NCI-H446 (cell line): Measurements from ENCODE around the gene GUCY2C.

Source experiments
- DNase-seq, 2 experiments: peaks; one replicate each; lab custom pipeline; 2025; lab: John Stamatoyannopoulos, UW

GUCY2C gene

DNA sequence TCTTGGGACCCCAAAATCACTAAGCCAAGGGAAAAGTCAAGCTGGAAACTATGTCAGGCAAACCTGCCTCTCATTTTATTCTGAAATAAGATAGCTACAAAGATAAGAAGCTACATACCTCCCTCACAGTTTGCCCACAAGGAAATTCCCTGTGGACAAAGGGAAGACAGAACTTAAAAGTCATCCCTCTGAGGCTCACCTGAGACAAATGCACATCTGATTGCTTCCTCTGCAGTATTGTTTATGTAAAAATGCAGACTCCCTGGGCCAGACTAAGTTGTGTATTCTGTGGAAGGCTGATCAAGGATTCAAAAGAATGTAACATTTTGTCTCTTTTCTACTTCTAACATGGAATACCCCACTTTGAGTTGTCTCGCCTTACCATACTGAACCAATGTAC, 126.2 kb downstream of the GUCY2C start:
- no peak for DNase-seq

DNA sequence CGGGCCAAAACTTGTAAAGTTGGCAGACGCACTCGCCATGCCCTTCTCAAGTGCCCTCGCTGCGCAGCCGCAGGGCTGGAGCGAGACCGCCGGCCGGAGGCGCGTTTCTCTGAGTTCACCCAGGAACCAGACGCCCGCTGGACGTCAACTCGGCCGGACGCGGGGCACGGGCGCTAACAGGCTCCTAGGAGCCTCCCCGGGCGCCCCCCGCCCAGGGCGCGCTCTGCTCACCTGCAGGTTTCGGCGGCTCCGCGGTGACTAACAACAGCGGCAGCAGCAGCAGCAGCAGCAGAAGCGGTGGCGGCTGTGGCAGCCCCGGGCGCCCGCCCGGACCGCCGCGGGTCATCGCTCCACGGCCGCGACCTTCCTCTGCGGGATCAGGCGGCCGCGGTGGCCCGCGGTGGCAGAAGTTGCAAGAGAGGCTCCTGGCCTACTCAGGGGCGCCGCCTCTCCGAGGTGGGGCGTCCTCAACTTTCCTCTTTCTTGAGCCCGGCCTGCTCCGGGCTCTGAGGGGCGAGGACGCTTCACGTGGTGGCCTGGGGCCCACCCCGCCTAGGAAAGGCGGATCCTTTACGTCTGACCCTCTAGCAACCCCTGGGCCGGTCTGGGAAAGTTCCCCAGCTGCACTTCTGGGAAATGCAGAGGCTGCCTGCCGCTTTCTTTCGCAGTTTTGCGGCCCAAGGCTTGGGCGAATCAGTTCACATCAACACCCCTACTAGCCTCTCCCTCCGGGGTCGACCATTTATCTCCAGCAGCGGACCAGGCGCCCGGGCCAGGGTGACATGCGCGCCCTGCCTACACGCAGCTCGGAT, 128.8 kb downstream of the GUCY2C start, which contains the start of gene PLBD1:
TSS of gene PLBD1 (minus strand) at position 533 of the 812 bp plus-strand sequence. CDS start at position 346, 187 bp downstream.
- peak; percentile 37 to 86 for DNase-seq

DNA sequence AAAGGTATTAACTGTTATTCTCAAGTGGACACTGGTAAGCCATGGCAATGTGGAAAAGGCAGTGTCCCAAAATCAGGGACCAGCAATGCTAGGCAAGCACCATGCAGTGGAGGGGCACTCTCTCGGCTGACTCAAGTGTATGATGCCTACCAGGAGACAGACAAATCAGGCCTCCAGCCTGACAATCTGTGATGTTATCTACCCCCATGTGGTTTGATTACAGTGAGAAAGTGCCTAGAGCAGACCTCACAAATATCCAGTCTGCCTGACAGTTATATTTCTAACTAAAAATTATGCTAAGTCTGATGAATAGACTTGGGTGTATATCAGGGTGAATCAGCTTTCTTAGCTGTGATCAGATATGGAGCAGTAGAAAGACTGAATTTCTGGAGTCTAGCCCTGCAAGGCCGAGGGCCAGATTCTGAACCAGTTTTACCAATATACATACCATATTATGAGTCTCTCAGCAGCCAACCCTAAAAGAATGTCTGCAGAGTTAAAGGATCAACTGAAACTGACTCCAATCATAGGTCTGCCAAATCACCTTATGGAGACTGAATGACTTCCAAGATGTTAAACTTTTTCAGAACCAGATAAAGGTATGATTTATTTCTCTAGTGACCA, 132.0 kb downstream of the GUCY2C start:
- no peak for DNase-seq

DNA sequence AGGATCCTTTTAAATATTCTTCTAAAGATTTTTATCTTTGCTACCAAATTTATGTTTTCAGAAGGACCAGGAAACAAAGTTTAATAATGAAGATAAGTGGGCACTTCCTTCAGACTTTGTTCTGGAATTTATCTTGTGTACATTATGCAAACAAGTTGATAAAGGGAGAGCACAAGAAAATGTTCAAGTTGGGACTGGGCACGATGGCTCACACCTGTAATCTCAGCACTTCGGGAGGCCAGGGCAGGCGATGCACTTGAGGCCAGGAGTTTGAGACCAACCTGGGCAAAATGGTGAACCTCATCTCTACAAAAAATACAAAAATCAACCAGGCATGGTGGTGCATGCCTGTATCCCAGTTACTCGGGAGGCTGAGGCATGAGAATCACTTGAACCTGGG, 133.4 kb downstream of the GUCY2C start:
- DNase-seq: no peak
